Hematopoietic multipotent progenitor cell (in vitro differentiated cells): ENCODE results near the gene LRWD1. TPM values are rescaled to one million over a fixed set of nuclear protein-coding genes. Genes with fewer than 3 reads are reported as not detected.

Experiments
- total RNA-seq: library from RNA; depleted of rRNA; stranded (reverse); fragments of >200 nt; gene quantifications from one replicate; pipeline ENCODE4 v1.2.3, GENCODE V29; 2012

LRWD1 gene
- total RNA-seq, 1 donor, result 27.7 TPM

Other genes with a start within 250 kb of the LRWD1 start
- gene SH2B2, start 178.1 kb upstream of the LRWD1 start, total RNA-seq, result 6.2 TPM
- gene SPDYE6, start 108.5 kb upstream of the LRWD1 start, total RNA-seq, result not detected
- gene PRKRIP1, start 68.6 kb upstream of the LRWD1 start, total RNA-seq, result 19.7 TPM
- 191 TPM for gene ORAI2, start 31.4 kb upstream of the LRWD1 start, total RNA-seq
- gene ALKBH4, start 121 bp upstream of the LRWD1 start, total RNA-seq, result 39.6 TPM
- gene POLR2J, start 13.9 kb downstream of the LRWD1 start, total RNA-seq, result 46.3 TPM
- gene RASA4B, start 52.8 kb downstream of the LRWD1 start, total RNA-seq, result 14.8 TPM
- gene UPK3BL2, start 78.7 kb downstream of the LRWD1 start, total RNA-seq, result 4.0 TPM
- gene SPDYE2, start 86.2 kb downstream of the LRWD1 start, total RNA-seq, result under 0.01 TPM
- gene POLR2J3, start 107.6 kb downstream of the LRWD1 start, total RNA-seq, result 52.0 TPM
- 35.3 TPM for gene RASA4, start 151.8 kb downstream of the LRWD1 start, total RNA-seq
- gene UPK3BL1, start 177.8 kb downstream of the LRWD1 start, total RNA-seq, result 0.27 TPM
- not detected for gene SPDYE2B, start 185.3 kb downstream of the LRWD1 start, total RNA-seq
- gene POLR2J2, start 206.7 kb downstream of the LRWD1 start, total RNA-seq, result 2.7 TPM